Measurements from ENCODE around the gene NLGN3.

Gene NLGN3

GRCh38 chrX:71184092-71184491, 39.5 kb downstream of the NLGN3 start:
- Mint-ChIP-seq H3K36me3 (ENCODE audit: low read depth) (peaks cover 39% of the 10 kb centered on the region), H3K27me3 (no peaks in the 10 kb centered on the region), H3K27ac (peak overlapping the region; percentile 22), H3K4me3 (no peak overlapping the region), H3K4me1 (ENCODE audit: low read depth) (peaks cover 11% of the 10 kb centered on the region), H3K9me3 (no peaks in the 10 kb centered on the region)
- intact Hi-C loops (cut with micrococcal nuclease), result loop anchor here (10.0 kb wide), 1 partner anchor 71 kb away; the partner anchor contains the start of gene ZMYM3

- intact Hi-C loops (cut with micrococcal nuclease), result loop anchor here (10.0 kb wide), 1 partner anchor 70 kb away; the partner anchor contains the start of gene ZMYM3
- Mint-ChIP-seq H3K27ac (no peak overlapping the region), H3K9me3 (no peaks in the 10 kb centered on the region), H3K4me1 (ENCODE audit: low read depth) (peaks cover 11% of the 10 kb centered on the region), H3K4me3 (no peak overlapping the region), H3K36me3 (ENCODE audit: low read depth) (peaks cover 32% of the 10 kb centered on the region), H3K27me3 (no peaks in the 10 kb centered on the region)
Observed at GRCh38 chrX:71184803-71185495, 40.3 kb downstream of the NLGN3 start.

- no peaks in the 10 kb centered on the region for H3K27me3 Mint-ChIP-seq
- intact Hi-C loops (cut with micrococcal nuclease), result no loop called here
Observed at GRCh38 chrX:71191248-71191647, 46.6 kb downstream of the NLGN3 start.

DNA sequence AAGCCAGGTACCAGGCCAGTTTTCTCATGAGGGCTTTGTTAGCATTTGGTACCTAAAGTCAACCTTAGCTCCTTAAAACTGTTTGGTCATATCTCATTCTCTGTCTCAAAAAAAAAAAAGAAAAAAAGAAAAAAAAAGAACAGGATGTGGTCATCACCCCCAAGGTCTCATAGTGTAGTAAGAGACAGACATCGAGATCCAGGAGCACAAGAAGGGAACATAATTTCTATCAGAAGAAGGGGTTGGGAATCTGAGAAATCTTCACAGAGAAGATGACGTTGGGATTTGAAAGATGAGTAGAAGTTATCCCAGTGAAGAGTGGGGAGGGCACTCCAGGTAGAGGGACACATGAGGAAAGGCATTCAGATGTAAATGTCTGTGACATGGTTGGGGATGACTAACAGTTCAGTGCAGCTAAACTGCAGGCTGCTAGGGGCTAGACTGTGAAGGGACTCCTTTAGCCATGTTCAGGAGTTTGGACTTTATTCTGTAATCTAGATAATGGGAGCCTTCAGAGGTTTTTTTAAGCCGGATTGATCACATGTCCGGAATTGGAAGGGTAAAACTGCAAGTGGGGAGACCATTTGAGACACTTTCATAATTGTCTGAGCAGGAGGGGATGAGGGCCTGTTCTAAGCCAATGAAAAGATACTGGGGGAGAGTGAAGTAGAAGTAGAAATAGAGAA, 51.5 kb downstream of the NLGN3 start:
- Mint-ChIP-seq H3K4me1 (ENCODE audit: low read depth) (peaks cover 42% of the 10 kb centered on the region), H3K9me3 (no peaks in the 10 kb centered on the region), H3K27me3 (no peaks in the 10 kb centered on the region), H3K36me3 (ENCODE audit: low read depth) (peaks cover 2% of the 10 kb centered on the region), H3K4me3 (peak overlapping the region; percentile 70), H3K27ac (peak overlapping the region; percentile 81)
- intact Hi-C loops (cut with micrococcal nuclease), result no loop called here

More at GRCh38 chrX:71191248-71191647, 46.6 kb downstream of the NLGN3 start:
- Mint-ChIP-seq H3K36me3 (ENCODE audit: low read depth) (peaks cover 18% of the 10 kb centered on the region), H3K27ac (peak overlapping the region; percentile 20), H3K9me3 (no peaks in the 10 kb centered on the region), H3K4me3 (no peak overlapping the region), H3K4me1 (ENCODE audit: low read depth) (peaks cover 28% of the 10 kb centered on the region)

DNA sequence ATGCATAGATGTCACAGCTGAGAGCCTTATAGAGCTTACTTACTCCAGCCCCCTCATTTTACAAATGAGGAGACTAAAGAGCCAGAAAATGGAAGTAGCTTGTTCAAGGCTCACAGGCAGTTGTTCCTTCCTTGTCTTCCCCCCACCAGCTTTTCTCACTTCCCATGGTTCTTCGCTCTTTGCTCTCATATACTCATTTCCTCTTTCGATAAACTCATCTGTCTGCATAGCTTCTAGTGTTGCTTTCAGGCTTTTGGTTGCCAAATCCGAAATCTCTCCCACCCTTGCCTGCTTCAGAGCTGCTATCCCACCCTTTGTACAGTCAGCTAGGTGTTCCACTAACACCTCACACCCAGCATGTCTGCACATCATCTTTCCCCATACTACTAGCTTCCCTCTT, 53.4 kb downstream of the NLGN3 start:
- H3K27me3 Mint-ChIP-seq, result no peaks in the 10 kb centered on the region
- peaks cover 29% of the 10 kb centered on the region for H3K4me1 Mint-ChIP-seq (ENCODE audit: low read depth)
- H3K4me3 Mint-ChIP-seq, result peak overlapping the region; percentile 78
- peak overlapping the region; percentile 93 for H3K27ac Mint-ChIP-seq
- no peaks in the 10 kb centered on the region for H3K9me3 Mint-ChIP-seq
- intact Hi-C loops (cut with micrococcal nuclease), result no loop called here
- no peaks in the 10 kb centered on the region for H3K36me3 Mint-ChIP-seq (ENCODE audit: low read depth)

DNA sequence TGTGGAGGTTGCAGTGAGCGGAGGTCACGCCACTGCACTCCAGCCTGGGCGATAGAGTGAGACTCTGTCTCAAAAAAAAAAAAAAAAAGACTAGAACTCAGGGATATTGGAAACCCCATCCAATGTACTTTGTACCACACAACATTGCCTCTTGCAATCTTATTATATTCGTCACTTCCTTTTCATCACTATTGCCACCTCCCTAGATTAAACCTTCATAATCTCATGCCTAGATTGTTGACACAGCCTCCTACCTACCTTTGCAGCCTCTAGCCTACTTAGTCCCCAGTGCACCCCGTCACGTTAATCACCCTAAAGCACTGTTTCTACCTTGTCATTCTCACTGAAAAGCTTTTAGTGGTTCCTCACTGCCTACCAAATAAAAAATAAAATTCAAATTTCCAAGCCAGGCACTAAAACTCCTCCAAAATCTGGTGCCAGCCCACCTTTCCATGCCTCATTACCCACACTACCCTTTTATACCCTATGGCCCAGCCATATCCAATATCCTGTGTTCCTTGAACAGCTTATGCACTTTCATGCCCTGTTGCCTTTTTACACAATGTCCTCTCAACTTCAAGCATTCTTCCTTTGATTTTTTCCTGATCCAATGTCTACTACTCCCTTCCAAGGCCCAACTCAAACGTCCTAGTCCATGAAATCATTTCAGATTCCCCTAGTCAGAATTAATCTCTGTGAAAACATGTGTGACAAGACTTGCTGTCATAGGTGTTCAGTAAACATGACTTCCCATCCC, 54.8 kb downstream of the NLGN3 start:
- H3K27me3 Mint-ChIP-seq, result no peaks in the 10 kb centered on the region
- H3K4me1 Mint-ChIP-seq (ENCODE audit: low read depth), result peaks cover 29% of the 10 kb centered on the region
- intact Hi-C loops (cut with micrococcal nuclease), result no loop called here
- H3K27ac Mint-ChIP-seq, result no peak overlapping the region
- H3K36me3 Mint-ChIP-seq (ENCODE audit: low read depth), result no peaks in the 10 kb centered on the region
- H3K4me3 Mint-ChIP-seq, result no peak overlapping the region
- no peaks in the 10 kb centered on the region for H3K9me3 Mint-ChIP-seq

GRCh38 chrX:71210816-71211215, 66.2 kb downstream of the NLGN3 start:
- peaks cover 6% of the 10 kb centered on the region for H3K4me1 Mint-ChIP-seq (ENCODE audit: low read depth)
- H3K36me3 Mint-ChIP-seq (ENCODE audit: low read depth), result no peaks in the 10 kb centered on the region
- H3K27ac Mint-ChIP-seq, result no peak overlapping the region
- no peak overlapping the region for H3K4me3 Mint-ChIP-seq
- intact Hi-C loops (cut with micrococcal nuclease), result no loop called here
- peaks cover 11% of the 10 kb centered on the region for H3K27me3 Mint-ChIP-seq
- H3K9me3 Mint-ChIP-seq, result no peaks in the 10 kb centered on the region

GRCh38 chrX:71212536-71212935, 67.9 kb downstream of the NLGN3 start:
- intact Hi-C loops (cut with micrococcal nuclease), result no loop called here
- no peak overlapping the region for H3K4me3 Mint-ChIP-seq
- peaks cover 16% of the 10 kb centered on the region for H3K27me3 Mint-ChIP-seq
- H3K4me1 Mint-ChIP-seq (ENCODE audit: low read depth), result peaks cover 6% of the 10 kb centered on the region
- no peaks in the 10 kb centered on the region for H3K36me3 Mint-ChIP-seq (ENCODE audit: low read depth)
- no peaks in the 10 kb centered on the region for H3K9me3 Mint-ChIP-seq
- no peak overlapping the region for H3K27ac Mint-ChIP-seq

GRCh38 chrX:71214152-71214551, 69.5 kb downstream of the NLGN3 start:
- no peaks in the 10 kb centered on the region for H3K9me3 Mint-ChIP-seq
- H3K36me3 Mint-ChIP-seq (ENCODE audit: low read depth), result no peaks in the 10 kb centered on the region
- no peak overlapping the region for H3K27ac Mint-ChIP-seq
- H3K4me1 Mint-ChIP-seq (ENCODE audit: low read depth), result peaks cover 6% of the 10 kb centered on the region
- no peak overlapping the region for H3K4me3 Mint-ChIP-seq
- H3K27me3 Mint-ChIP-seq, result peaks cover 14% of the 10 kb centered on the region
- intact Hi-C loops (cut with micrococcal nuclease), result no loop called here

DNA sequence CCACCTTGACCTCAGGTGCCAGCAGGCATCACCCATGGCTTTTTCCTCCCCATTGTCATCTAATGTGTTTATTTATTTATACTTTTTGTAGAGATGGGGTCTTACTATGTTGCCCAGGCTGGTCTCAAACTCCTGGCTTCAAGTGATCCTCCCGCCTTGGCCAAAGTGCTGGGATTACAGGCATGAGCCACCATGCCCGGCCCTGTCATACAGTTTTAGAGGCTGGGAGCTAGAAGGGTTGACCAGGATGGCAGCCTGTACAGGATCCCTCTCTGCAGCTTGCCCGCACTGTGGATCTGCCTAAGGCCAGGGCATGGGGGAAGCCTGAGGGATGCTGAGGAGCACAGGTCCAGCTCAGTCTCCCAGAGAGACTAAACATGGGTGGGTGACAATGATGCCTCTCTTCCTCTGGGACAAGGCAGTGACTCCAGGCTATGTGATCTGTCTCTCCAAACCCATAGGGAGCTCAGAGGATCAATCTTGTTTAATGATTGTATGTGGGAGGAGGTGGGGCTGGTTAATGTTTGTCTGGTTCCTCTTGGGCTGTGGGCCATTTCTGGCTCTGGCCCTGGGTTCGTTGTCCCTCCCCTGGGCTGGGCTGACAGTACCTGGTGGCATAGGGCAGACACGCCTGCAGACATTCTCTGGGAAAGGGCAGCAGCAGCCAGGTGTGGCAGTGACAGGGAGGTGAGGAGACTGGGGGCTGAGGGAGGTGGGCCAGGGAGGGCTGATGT, 70.1 kb downstream of the NLGN3 start:
- H3K36me3 Mint-ChIP-seq (ENCODE audit: low read depth), result no peaks in the 10 kb centered on the region

GRCh38 chrX:71215338-71215912, 70.8 kb downstream of the NLGN3 start:
- H3K27ac Mint-ChIP-seq, result no peak overlapping the region
- H3K36me3 Mint-ChIP-seq (ENCODE audit: low read depth), result no peaks in the 10 kb centered on the region
- peaks cover 6% of the 10 kb centered on the region for H3K4me1 Mint-ChIP-seq (ENCODE audit: low read depth)
- no peak overlapping the region for H3K4me3 Mint-ChIP-seq
- H3K9me3 Mint-ChIP-seq, result no peaks in the 10 kb centered on the region
- H3K27me3 Mint-ChIP-seq, result peaks cover 11% of the 10 kb centered on the region
- intact Hi-C loops (cut with micrococcal nuclease), result no loop called here

More for the DNA sequence above, 70.1 kb downstream of the NLGN3 start:
- Mint-ChIP-seq H3K9me3 (no peaks in the 10 kb centered on the region), H3K4me3 (no peak overlapping the region), H3K4me1 (ENCODE audit: low read depth) (peaks cover 6% of the 10 kb centered on the region), H3K27me3 (peaks cover 11% of the 10 kb centered on the region), H3K27ac (no peak overlapping the region)
- intact Hi-C loops (cut with micrococcal nuclease), result no loop called here

DNA sequence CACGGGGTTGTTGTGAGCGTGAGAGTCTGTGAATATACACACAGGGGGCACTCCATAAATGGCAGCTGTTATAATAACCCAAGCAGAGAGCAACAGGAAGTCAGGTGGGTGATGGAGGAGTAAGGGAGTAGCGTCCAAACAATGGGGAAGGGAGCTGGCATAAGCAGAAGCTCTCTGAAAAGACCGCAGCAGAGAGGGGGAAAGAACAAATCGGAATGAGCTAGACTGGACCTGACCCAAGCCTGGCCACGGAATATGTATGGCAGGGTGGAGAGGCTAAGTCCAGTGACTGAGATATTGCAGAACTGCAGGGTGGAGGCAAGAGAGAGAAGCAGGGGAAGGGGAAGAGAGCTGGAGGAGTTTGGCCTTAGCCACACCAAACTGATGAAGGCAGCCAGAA, 71.8 kb downstream of the NLGN3 start:
- Mint-ChIP-seq H3K36me3 (ENCODE audit: low read depth) (no peaks in the 10 kb centered on the region), H3K9me3 (no peaks in the 10 kb centered on the region), H3K4me3 (no peak overlapping the region), H3K27me3 (peaks cover 9% of the 10 kb centered on the region), H3K27ac (no peak overlapping the region), H3K4me1 (ENCODE audit: low read depth) (peaks cover 6% of the 10 kb centered on the region)
- intact Hi-C loops (cut with micrococcal nuclease), result no loop called here

DNA sequence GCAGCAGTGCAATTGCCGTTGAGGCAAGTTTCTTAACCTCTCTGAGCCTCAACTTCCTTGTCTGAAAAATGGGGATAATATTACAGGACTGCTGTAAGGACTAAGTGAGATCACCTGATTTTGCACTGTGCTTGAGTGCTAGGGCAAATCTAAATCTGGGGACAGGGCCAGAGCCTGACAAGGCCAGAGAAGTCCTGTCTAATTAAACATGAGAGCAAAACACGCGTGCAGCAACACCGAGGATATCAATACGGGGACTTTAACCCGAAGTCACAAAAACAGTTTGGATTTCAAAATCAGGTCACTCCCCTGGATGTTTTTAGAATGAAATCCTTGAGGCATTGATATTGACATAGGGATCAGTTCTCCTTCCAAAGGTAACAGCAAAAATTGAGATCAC, 72.7 kb downstream of the NLGN3 start:
- H3K36me3 Mint-ChIP-seq (ENCODE audit: low read depth), result no peaks in the 10 kb centered on the region
- H3K9me3 Mint-ChIP-seq, result no peaks in the 10 kb centered on the region
- H3K27ac Mint-ChIP-seq, result no peak overlapping the region
- intact Hi-C loops (cut with micrococcal nuclease), result no loop called here
- peaks cover 6% of the 10 kb centered on the region for H3K4me1 Mint-ChIP-seq (ENCODE audit: low read depth)
- H3K27me3 Mint-ChIP-seq, result peaks cover 8% of the 10 kb centered on the region
- no peak overlapping the region for H3K4me3 Mint-ChIP-seq

All from dendritic cell treated with granulocyte-macrophage colony-stimulating factor and Interleukin-4, amounts not matched to agents 40 ng/mL and 50 ng/mL, for 4 days (primary cell).